GM23338 (cell line): ENCODE data around the gene SCG5.

Source experiments
- TF ChIP-seq, protein P1 (sequence below), 2 experiments: fragments of 200-600 bp in 1 of 2; sonication (generic) in 1 of 2; conservative IDR thresholded peaks; 2 replicates each; pipeline versions ENCODE4 v1.5.1 to v1.6.1; 2016 to 2017; ENCODE audit warnings: antibody characterized with exemption in 2 of 2, low read depth in 2 of 2, mild to moderate bottlenecking in 2 of 2, moderate library complexity in 1 of 2
- TF ChIP-seq, protein P2 (sequence below): fragments of 250-450 bp; sonication (Bioruptor Pico); IDR thresholded peaks from 2 replicates; pipeline ENCODE4 v1.5.0; 2020; ENCODE audit warnings: mild to moderate bottlenecking, moderate library complexity

DNA sequence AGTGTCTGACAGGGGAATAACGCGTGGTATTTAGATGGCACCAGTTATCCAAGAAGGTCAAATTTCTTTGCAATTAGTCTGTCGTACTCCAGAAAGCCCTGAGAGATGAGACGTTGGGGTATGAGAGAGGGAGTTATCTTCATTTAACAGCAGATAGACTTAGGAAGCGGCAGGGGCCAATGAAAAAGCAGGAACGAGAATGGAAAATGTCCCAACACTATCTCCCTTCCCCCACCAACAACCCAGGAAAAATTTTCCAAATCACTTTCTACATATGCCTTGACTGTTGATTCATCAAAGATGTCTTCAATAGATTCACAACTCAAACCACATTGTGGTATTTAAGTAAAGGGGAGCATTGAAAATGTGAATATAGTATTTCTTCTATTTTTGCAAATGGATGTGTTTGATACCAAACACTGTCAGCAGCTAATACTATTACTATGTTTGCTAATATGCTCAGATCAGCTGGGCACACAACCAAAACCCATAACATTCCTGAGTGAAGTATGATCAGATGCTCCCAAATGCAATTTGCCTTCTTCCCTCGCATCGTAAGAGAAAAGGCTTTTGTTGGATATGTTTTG is 63.0 kb downstream of the SCG5 start:
- TF ChIP-seq, protein P1, sequence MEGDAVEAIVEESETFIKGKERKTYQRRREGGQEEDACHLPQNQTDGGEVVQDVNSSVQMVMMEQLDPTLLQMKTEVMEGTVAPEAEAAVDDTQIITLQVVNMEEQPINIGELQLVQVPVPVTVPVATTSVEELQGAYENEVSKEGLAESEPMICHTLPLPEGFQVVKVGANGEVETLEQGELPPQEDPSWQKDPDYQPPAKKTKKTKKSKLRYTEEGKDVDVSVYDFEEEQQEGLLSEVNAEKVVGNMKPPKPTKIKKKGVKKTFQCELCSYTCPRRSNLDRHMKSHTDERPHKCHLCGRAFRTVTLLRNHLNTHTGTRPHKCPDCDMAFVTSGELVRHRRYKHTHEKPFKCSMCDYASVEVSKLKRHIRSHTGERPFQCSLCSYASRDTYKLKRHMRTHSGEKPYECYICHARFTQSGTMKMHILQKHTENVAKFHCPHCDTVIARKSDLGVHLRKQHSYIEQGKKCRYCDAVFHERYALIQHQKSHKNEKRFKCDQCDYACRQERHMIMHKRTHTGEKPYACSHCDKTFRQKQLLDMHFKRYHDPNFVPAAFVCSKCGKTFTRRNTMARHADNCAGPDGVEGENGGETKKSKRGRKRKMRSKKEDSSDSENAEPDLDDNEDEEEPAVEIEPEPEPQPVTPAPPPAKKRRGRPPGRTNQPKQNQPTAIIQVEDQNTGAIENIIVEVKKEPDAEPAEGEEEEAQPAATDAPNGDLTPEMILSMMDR (conservative IDR thresholded peaks at IDR 0.05; ENCODE audit: low read depth in 2 of 2): no peak
- TF ChIP-seq, protein P2, sequence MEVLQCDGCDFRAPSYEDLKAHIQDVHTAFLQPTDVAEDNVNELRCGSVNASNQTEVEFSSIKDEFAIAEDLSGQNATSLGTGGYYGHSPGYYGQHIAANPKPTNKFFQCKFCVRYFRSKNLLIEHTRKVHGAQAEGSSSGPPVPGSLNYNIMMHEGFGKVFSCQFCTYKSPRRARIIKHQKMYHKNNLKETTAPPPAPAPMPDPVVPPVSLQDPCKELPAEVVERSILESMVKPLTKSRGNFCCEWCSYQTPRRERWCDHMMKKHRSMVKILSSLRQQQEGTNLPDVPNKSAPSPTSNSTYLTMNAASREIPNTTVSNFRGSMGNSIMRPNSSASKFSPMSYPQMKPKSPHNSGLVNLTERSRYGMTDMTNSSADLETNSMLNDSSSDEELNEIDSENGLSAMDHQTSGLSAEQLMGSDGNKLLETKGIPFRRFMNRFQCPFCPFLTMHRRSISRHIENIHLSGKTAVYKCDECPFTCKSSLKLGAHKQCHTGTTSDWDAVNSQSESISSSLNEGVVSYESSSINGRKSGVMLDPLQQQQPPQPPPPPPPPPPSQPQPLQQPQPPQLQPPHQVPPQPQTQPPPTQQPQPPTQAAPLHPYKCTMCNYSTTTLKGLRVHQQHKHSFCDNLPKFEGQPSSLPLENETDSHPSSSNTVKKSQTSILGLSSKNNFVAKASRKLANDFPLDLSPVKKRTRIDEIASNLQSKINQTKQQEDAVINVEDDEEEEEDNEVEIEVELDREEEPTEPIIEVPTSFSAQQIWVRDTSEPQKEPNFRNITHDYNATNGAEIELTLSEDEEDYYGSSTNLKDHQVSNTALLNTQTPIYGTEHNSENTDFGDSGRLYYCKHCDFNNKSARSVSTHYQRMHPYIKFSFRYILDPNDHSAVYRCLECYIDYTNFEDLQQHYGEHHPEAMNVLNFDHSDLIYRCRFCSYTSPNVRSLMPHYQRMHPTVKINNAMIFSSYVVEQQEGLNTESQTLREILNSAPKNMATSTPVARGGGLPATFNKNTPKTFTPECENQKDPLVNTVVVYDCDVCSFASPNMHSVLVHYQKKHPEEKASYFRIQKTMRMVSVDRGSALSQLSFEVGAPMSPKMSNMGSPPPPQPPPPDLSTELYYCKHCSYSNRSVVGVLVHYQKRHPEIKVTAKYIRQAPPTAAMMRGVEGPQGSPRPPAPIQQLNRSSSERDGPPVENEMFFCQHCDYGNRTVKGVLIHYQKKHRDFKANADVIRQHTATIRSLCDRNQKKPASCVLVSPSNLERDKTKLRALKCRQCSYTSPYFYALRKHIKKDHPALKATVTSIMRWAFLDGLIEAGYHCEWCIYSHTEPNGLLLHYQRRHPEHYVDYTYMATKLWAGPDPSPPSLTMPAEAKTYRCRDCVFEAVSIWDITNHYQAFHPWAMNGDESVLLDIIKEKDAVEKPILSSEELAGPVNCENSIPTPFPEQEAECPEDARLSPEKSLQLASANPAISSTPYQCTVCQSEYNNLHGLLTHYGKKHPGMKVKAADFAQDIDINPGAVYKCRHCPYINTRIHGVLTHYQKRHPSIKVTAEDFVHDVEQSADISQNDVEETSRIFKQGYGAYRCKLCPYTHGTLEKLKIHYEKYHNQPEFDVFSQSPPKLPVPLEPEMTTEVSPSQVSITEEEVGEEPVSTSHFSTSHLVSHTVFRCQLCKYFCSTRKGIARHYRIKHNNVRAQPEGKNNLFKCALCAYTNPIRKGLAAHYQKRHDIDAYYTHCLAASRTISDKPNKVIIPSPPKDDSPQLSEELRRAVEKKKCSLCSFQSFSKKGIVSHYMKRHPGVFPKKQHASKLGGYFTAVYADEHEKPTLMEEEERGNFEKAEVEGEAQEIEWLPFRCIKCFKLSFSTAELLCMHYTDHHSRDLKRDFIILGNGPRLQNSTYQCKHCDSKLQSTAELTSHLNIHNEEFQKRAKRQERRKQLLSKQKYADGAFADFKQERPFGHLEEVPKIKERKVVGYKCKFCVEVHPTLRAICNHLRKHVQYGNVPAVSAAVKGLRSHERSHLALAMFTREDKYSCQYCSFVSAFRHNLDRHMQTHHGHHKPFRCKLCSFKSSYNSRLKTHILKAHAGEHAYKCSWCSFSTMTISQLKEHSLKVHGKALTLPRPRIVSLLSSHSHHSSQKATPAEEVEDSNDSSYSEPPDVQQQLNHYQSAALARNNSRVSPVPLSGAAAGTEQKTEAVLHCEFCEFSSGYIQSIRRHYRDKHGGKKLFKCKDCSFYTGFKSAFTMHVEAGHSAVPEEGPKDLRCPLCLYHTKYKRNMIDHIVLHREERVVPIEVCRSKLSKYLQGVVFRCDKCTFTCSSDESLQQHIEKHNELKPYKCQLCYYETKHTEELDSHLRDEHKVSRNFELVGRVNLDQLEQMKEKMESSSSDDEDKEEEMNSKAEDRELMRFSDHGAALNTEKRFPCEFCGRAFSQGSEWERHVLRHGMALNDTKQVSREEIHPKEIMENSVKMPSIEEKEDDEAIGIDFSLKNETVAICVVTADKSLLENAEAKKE (CRISPR knock-in tag): no peak
